H1 (cell line): Measurements from ENCODE around the gene THADA. TPM values are rescaled to one million over a fixed set of nuclear protein-coding genes. Genes with fewer than 3 reads are reported as not detected.

Experiments
- CTCF ChIA-PET: fragments of 300-600 bp; sonication (Branson Sonifier 250); formaldehyde crosslinking; loops from one replicate; lab custom pipeline; 2021; ENCODE audit not compliant: partially characterized antibody; lab: Charles Lee
- POLR2A ChIA-PET: fragments of 300-600 bp; sonication (Branson Sonifier 250); formaldehyde crosslinking; loops from one replicate; lab custom pipeline; 2021; ENCODE audit warnings: inconsistent platforms; ENCODE audit not compliant: partially characterized antibody; lab: Charles Lee
- DNase-seq, 2 experiments: peaks; one replicate each; pipeline versions ENCODE4 v3.0.0 to v3.0.0-alpha.2; 2010 to 2022; ENCODE audit warnings: low spot score in 2 of 2, low read depth in 1 of 2, mixed read lengths in 1 of 2
- FAIRE-seq: peaks from 2 replicates; lab custom pipeline; 2011; peaks lifted over from hg19 to GRCh38; lab: Jason Lieb, UNC
- H2AFZ ChIP-seq: 2 replicates; pipeline ENCODE4 v1.8.1; 2012; ENCODE audit warnings: low read length, inconsistent platforms
- H2AK5ac ChIP-seq: 2 replicates; pipeline ENCODE4 v1.6.1; 2013; ENCODE audit warnings: low read depth, low read length
- H2BK120ac ChIP-seq: replicated peaks from 2 replicates; pipeline ENCODE3; 2013; ENCODE audit warnings: low read depth, low read length, inconsistent platforms
- H2BK12ac ChIP-seq: 2 replicates; pipeline ENCODE4 v1.6.1; 2013; ENCODE audit warnings: low read depth, low read length
- H2BK15ac ChIP-seq: 2 replicates; pipeline ENCODE4 v1.6.1; 2013; ENCODE audit warnings: low read length
- H2BK20ac ChIP-seq: 2 replicates; pipeline ENCODE4 v1.6.1; 2013; ENCODE audit warnings: low read length
- H2BK5ac ChIP-seq: 2 replicates; pipeline ENCODE4 v1.6.1; 2013; ENCODE audit warnings: low read depth, low read length
- H3K14ac ChIP-seq: 2 replicates; pipeline ENCODE4 v1.6.1; 2013; ENCODE audit warnings: inconsistent platforms; ENCODE audit not compliant: insufficient read length
- H3K18ac ChIP-seq: 2 replicates; pipeline ENCODE4 v1.6.1; 2013; ENCODE audit warnings: low read length; ENCODE audit errors: extremely low read depth
- H3K23ac ChIP-seq: 2 replicates; pipeline ENCODE4 v1.6.1; 2013; ENCODE audit warnings: inconsistent platforms; ENCODE audit not compliant: insufficient read length
- H3K23me2 ChIP-seq: 2 replicates; pipeline ENCODE4 v1.6.1; 2013; ENCODE audit warnings: low read depth, low read length
- H3K27ac ChIP-seq: 2 replicates; pipeline ENCODE4 v1.6.1; 2011; ENCODE audit warnings: low read depth, low read length, inconsistent platforms
- H3K27me3 ChIP-seq, 4 experiments: replicated peaks in 1 of 4; 1 replicate in 1 of 4; 2 replicates in 3 of 4; pipeline versions ENCODE4 v1.6.1 to v1.8.1; 2011 to 2013; ENCODE audit warnings: low read length in 3 of 4, mild to moderate bottlenecking in 3 of 4, inconsistent platforms in 2 of 4, mixed read lengths in 2 of 4, moderate library complexity in 1 of 4; ENCODE audit not compliant: control insufficient read depth in 3 of 4, insufficient read depth in 3 of 4; ENCODE audit errors: extremely low read depth in 1 of 4
- H3K36me3 ChIP-seq, 4 experiments: 2 replicates each; pipeline versions ENCODE4 v1.6.1 to v1.8.1; 2011 to 2013; ENCODE audit warnings: mild to moderate bottlenecking in 4 of 4, low read length in 3 of 4, moderate library complexity in 2 of 4, control low read depth in 1 of 4, inconsistent platforms in 1 of 4; ENCODE audit not compliant: insufficient read depth in 4 of 4, control insufficient read depth in 2 of 4
- H3K4ac ChIP-seq: replicated peaks from 2 replicates; pipeline ENCODE3; 2013; ENCODE audit warnings: low read length, low read depth, mixed read lengths, inconsistent platforms; ENCODE audit not compliant: insufficient read length
- H3K4me1 ChIP-seq, 4 experiments: replicated peaks in 1 of 4; 1 replicate in 1 of 4; 2 replicates in 3 of 4; pipeline versions ENCODE4 v1.6.1 to v1.8.1; 2011 to 2013; ENCODE audit warnings: low read length in 3 of 4, inconsistent platforms in 2 of 4, mixed read lengths in 1 of 4; ENCODE audit not compliant: insufficient read depth in 4 of 4, control insufficient read depth in 3 of 4
- H3K4me2 ChIP-seq, 2 experiments: 2 replicates each; pipeline versions ENCODE4 v1.6.1 to v1.8.1; 2011 to 2013; ENCODE audit warnings: low read depth in 2 of 2, low read length in 2 of 2, control low read depth in 1 of 2, inconsistent platforms in 1 of 2, mild to moderate bottlenecking in 1 of 2; ENCODE audit not compliant: insufficient read depth in 1 of 2
- H3K4me3 ChIP-seq, 4 experiments: fragments of 200-600, 300-600 bp in 1 of 4; sonication (generic), shearing (Covaris generic), sonication (Bioruptor Twin) in 1 of 4; 2 replicates each; pipeline versions ENCODE4 v1.5.1 to v1.8.1; 2011 to 2016; ENCODE audit warnings: low read length in 4 of 4, low read depth in 3 of 4, control low read depth in 2 of 4, inconsistent platforms in 2 of 4, mild to moderate bottlenecking in 2 of 4, mixed read lengths in 1 of 4, moderate library complexity in 1 of 4; ENCODE audit not compliant: insufficient read depth in 2 of 4; ENCODE audit errors: extremely low read depth in 1 of 4
- H3K56ac ChIP-seq: replicated peaks from 2 replicates; pipeline ENCODE3; 2013; ENCODE audit warnings: low read depth, mild to moderate bottlenecking, mixed read lengths, low read length, inconsistent platforms; ENCODE audit not compliant: insufficient read length
- H3K79me1 ChIP-seq: 2 replicates; pipeline ENCODE4 v1.6.1; 2013; ENCODE audit warnings: low read depth, low read length, control low read depth
- H3K79me2 ChIP-seq, 2 experiments: 2 replicates each; pipeline versions ENCODE4 v1.6.1 to v1.8.1; 2012 to 2013; ENCODE audit warnings: low read length in 2 of 2, mild to moderate bottlenecking in 2 of 2, inconsistent platforms in 1 of 2; ENCODE audit not compliant: insufficient read depth in 2 of 2, control insufficient read depth in 1 of 2
- H3K9ac ChIP-seq, 4 experiments: replicated peaks in 1 of 4; 1 replicate in 1 of 4; 2 replicates in 3 of 4; pipeline versions ENCODE4 v1.6.1 to v1.8.1; 2011 to 2013; ENCODE audit warnings: low read depth in 3 of 4, low read length in 3 of 4, control low read depth in 2 of 4, mild to moderate bottlenecking in 2 of 4, moderate library complexity in 2 of 4, inconsistent platforms in 1 of 4; ENCODE audit errors: extremely low read depth in 1 of 4
- H3K9me3 ChIP-seq, 2 experiments: 2 replicates each; pipeline versions ENCODE4 v1.6.1 to v1.8.1; 2012 to 2013; ENCODE audit warnings: mild to moderate bottlenecking in 2 of 2, moderate library complexity in 2 of 2, control low read depth in 1 of 2, inconsistent platforms in 1 of 2, low read depth in 1 of 2, low read length in 1 of 2, mixed read lengths in 1 of 2; ENCODE audit not compliant: insufficient read depth in 2 of 2
- H4K20me1 ChIP-seq, 2 experiments: replicated peaks in 1 of 2; 2 replicates each; pipeline versions ENCODE3 to v1.8.1; 2011 to 2013; ENCODE audit warnings: inconsistent platforms in 2 of 2, low read length in 2 of 2, mild to moderate bottlenecking in 1 of 2; ENCODE audit not compliant: insufficient read depth in 2 of 2, control insufficient read depth in 1 of 2
- H4K5ac ChIP-seq: 2 replicates; pipeline ENCODE4 v1.6.1; 2013; ENCODE audit warnings: low read length, low read depth, mixed read lengths, inconsistent platforms; ENCODE audit not compliant: insufficient read length
- H4K8ac ChIP-seq: 2 replicates; pipeline ENCODE4 v1.8.0; 2013; ENCODE audit warnings: mild to moderate bottlenecking, moderate library complexity, low read length, inconsistent platforms; ENCODE audit not compliant: insufficient read depth; ENCODE audit errors: extremely low read depth
- H4K91ac ChIP-seq: replicated peaks from 2 replicates; pipeline ENCODE3; 2013; ENCODE audit warnings: low read length, mixed read lengths, inconsistent platforms; ENCODE audit not compliant: insufficient read length
- ASH2L ChIP-seq: fragments of 200-600, 300-600 bp; sonication (generic); IDR thresholded peaks from one replicate; pipeline ENCODE4 v1.7.1; 2017; ENCODE audit warnings: low read length
- BRCA1 ChIP-seq: IDR thresholded peaks from 2 replicates; pipeline ENCODE4 v1.6.1; 2012; ENCODE audit warnings: low read depth, low read length, improper control_type of control experiment
- CBX8 ChIP-seq: fragments of 300-800, 300-1000 bp; sonication (generic); IDR thresholded peaks from 2 replicates; pipeline ENCODE4 v1.7.1; 2016; ENCODE audit warnings: low read depth, low read length, borderline replicate concordance
- GTF2F1 ChIP-seq: IDR thresholded peaks from 2 replicates; pipeline ENCODE4 v1.6.1; 2012; ENCODE audit warnings: low read depth, low read length, improper control_type of control experiment, borderline replicate concordance
- HDAC2 ChIP-seq, 2 experiments: fragments of 300-600 bp in 1 of 2; sonication (generic) in 1 of 2; IDR thresholded peaks; 2 replicates each; pipeline ENCODE4 v1.6.1; 2011 to 2012; ENCODE audit warnings: low read depth in 2 of 2, low read length in 2 of 2, mild to moderate bottlenecking in 2 of 2, moderate library complexity in 2 of 2, borderline replicate concordance in 1 of 2, inconsistent platforms in 1 of 2
- JUN ChIP-seq: IDR thresholded peaks from 2 replicates; pipeline ENCODE4 v1.6.1; 2011; ENCODE audit warnings: low read depth, mild to moderate bottlenecking, improper control_type of control experiment, low read length
- KDM4A ChIP-seq: IDR thresholded peaks from one replicate; pipeline ENCODE4 v1.7.1; 2012; ENCODE audit warnings: low read depth, mild to moderate bottlenecking, moderate library complexity, low read length, inconsistent platforms; ENCODE audit not compliant: severe bottlenecking
- KDM5A ChIP-seq: fragments of 200-600 bp; IDR thresholded peaks from 2 replicates; pipeline ENCODE4 v1.7.1; 2012; ENCODE audit warnings: mild to moderate bottlenecking, low read length, inconsistent platforms, mixed read lengths
- NANOG ChIP-seq: IDR thresholded peaks from 2 replicates; pipeline ENCODE4 v1.6.1; 2011; ENCODE audit warnings: low read length, low read depth, mild to moderate bottlenecking, inconsistent platforms; ENCODE audit not compliant: insufficient read depth, poor library complexity, severe bottlenecking
- POU5F1 ChIP-seq: IDR thresholded peaks from 2 replicates; pipeline ENCODE4 v1.6.1; 2011; ENCODE audit warnings: low read depth, mild to moderate bottlenecking, low read length, moderate library complexity
- RFX5 ChIP-seq: IDR thresholded peaks from 2 replicates; pipeline ENCODE4 v1.6.1; 2011; ENCODE audit warnings: low read depth, low read length, improper control_type of control experiment, borderline replicate concordance
- SIRT6 ChIP-seq: IDR thresholded peaks from one replicate; pipeline ENCODE4 v1.7.1; 2012; ENCODE audit warnings: low read length, inconsistent platforms
- SIX5 ChIP-seq: IDR thresholded peaks from 2 replicates; pipeline ENCODE4 v1.6.1; 2011; ENCODE audit warnings: mild to moderate bottlenecking, low read depth, low read length
- YY1 ChIP-seq: IDR thresholded peaks from 2 replicates; pipeline ENCODE4 v1.6.1; 2011; ENCODE audit warnings: low read depth, mild to moderate bottlenecking, low read length
- WGBS, 2 experiments: shearing (Covaris generic) in 1 of 2; methylation state at CpG; one replicate each; pipeline versions ENCODE4 v1.1.6 to v1.1.7; 2013 to 2015; ENCODE audit warnings: low lambda C conversion rate in 2 of 2, mixed read lengths in 2 of 2, inconsistent platforms in 1 of 2, low coverage in 1 of 2, missing lambda C conversion rate in 1 of 2; ENCODE audit not compliant: insufficient replicate concordance in 2 of 2, insufficient coverage in 1 of 2, insufficient read length in 1 of 2; ENCODE audit errors: extremely low coverage in 1 of 2, missing lambda C conversion rate in 1 of 2; 5-methylcytosine and 5-hydroxymethylcytosine counted together
- polyA plus RNA-seq, 7 experiments: library from polyadenylated mRNA; depleted of rRNA in 3 of 7; stranded (reverse) in 5 of 7; unstranded in 2 of 7; fragments of >200 nt in 5 of 7; fragments of 200-250 nt in 2 of 7; gene quantifications; 1 replicate in 5 of 7; 2 replicates in 1 of 7; 4 replicates in 1 of 7; pipeline versions ENCODE4 v1.2.1 to v1.2.3, GENCODE V29; 2011 to 2013; ENCODE audit warnings: missing spikeins in 2 of 7, mixed read lengths in 2 of 7
- total RNA-seq: library from RNA; stranded (reverse); fragmentation: NEBNext Ultra II Directional; extraction: Animal tissue kit (Norgen Biotek cat#: 25700); gene quantifications from 2 replicates; pipeline ENCODE4 v1.2.1, GENCODE V29; 2021

THADA gene
- total and polyA plus RNA-seq, 2 of the 8 experiments (the other 6 are each of a cell fraction or from before 2014, with no cell fraction given): 22.4 to 26.8 TPM

- peak overlapping the region; percentile 75; the same call in 1 of the 2 replicates for H2BK20ac ChIP-seq
- no peak overlapping the region for H3K4me2 ChIP-seq
- no peak overlapping the region for H4K8ac ChIP-seq
- no peaks in the 10 kb centered on the region for H3K9me3 ChIP-seq
- DNase-seq (no peak), FAIRE-seq (no peak)
- H2BK120ac ChIP-seq: no peak overlapping the region
- H2BK15ac ChIP-seq: peak overlapping the region; percentile 95; the same call in 1 of the 2 replicates
- H3K79me2 ChIP-seq: no peaks in the 10 kb centered on the region
- no peaks in the 10 kb centered on the region for H3K79me1 ChIP-seq
- H3K4me1 ChIP-seq: peaks cover 0 to 4% (median 2%) of the 10 kb centered on the region in 4 experiments; a peak in 4 of 7 replicates
- peak overlapping the region; percentile 81; the same call in 1 of the 2 replicates for H2BK12ac ChIP-seq
- H3K23me2 ChIP-seq: no peaks in the 10 kb centered on the region
- H3K4me3 ChIP-seq: no peak overlapping the region
- no peaks in the 10 kb centered on the region for H4K20me1 ChIP-seq
- no peak overlapping the region for H2AFZ ChIP-seq
- no peaks in the 10 kb centered on the region for H3K36me3 ChIP-seq
- H4K5ac ChIP-seq: no peak overlapping the region
- 0 out of 2 replicates have a peak overlapping the region, but pooled peaks have one; percentile 75 for H2BK5ac ChIP-seq
- no peak overlapping the region for H3K14ac ChIP-seq
- H3K18ac ChIP-seq: no peak overlapping the region; the same call in 1 of the 2 replicates
- H3K4ac ChIP-seq: no peak overlapping the region
- 87% methylated on average over 4 of the region's 4 CpGs; no CpG with 5 or more reads in 1 of the 2 experiments for WGBS, 2 experiments
- ChIA-PET CTCF (interaction anchor here (0.6 to 6.1 kb wide), 15 partner anchors 8 to 116 kb away, joined by 3 to 43 read pairs (median 9); partner anchors contain the start of gene ZFP36L2), POLR2A (no interaction called here)
- H3K27me3 ChIP-seq: no peaks in the 10 kb centered on the region
- H3K56ac ChIP-seq: no peak overlapping the region
- no peak overlapping the region for H2AK5ac ChIP-seq
- no peak overlapping the region for H3K27ac ChIP-seq
- H3K23ac ChIP-seq: no peak overlapping the region
- no peak overlapping the region for H3K9ac ChIP-seq
- H4K91ac ChIP-seq: peak overlapping the region; percentile 92
- TF ChIP-seq POU5F1 (no peak), HDAC2 (IDR thresholded peaks at IDR 0.05; ENCODE audit: borderline replicate concordance in 1 of 2, low read depth in 2 of 2, low read length in 2 of 2) (no peak), JUN (no peak), YY1 (no peak), NANOG (no peak), RFX5 (no peak), BRCA1 (no peak), SIX5 (no peak), GTF2F1 (no peak), SIRT6 (no peak), KDM5A (no peak), KDM4A (no peak), CBX8 (no peak), ASH2L (no peak)
Measured at GRCh38 chr2:43193652-43194120, 402.2 kb downstream of the THADA start.
